ENCODE data around the gene APH1B. TPM values are rescaled to one million over a fixed set of nuclear protein-coding genes. Genes with fewer than 3 reads are reported as not detected.
"Not testable (repeated sequence)": the region's sequence is repeated elsewhere in the genome, so short reads cannot be mapped to it uniquely, and the experiment has no call there.

Gene APH1B
- total and polyA plus RNA-seq, 9 donors: 8.5 to 13.6 (median 10.9) TPM

GRCh38 chr15:63308947-63309346, 31.5 kb downstream of the APH1B start:
- Histone ChIP-seq H3K27me3 (ENCODE audit: control insufficient read depth, insufficient read depth, low read length) (no peaks in the 10 kb centered on the region), H3K27ac (ENCODE audit: low read length) (no peak overlapping the region), H3K4me3 (ENCODE audit: low read length) (no peak overlapping the region), H3K9me3 (replicated peaks; ENCODE audit: control insufficient read depth, low read depth, low read length) (no peaks in the 10 kb centered on the region), H3K4me1 (ENCODE audit: control insufficient read depth, insufficient read depth, low read length) (no peaks in the 10 kb centered on the region), H3K36me3 (ENCODE audit: control insufficient read depth, insufficient read depth, low read length) (peaks cover 9% of the 10 kb centered on the region)
- no peak for DNase-seq
- WGBS (ENCODE audit: insufficient coverage): no CpG with 5 or more reads among the region's 2 CpGs

GRCh38 chr15:63310646-63311045, 33.2 kb downstream of the APH1B start:
- WGBS (ENCODE audit: insufficient coverage): 100% methylated on average over 1 of the region's 3 CpGs
- Histone ChIP-seq H3K9me3 (replicated peaks; ENCODE audit: control insufficient read depth, low read depth, low read length) (no peaks in the 10 kb centered on the region), H3K36me3 (ENCODE audit: control insufficient read depth, insufficient read depth, low read length) (peaks cover 6% of the 10 kb centered on the region), H3K27ac (ENCODE audit: low read length) (no peak overlapping the region), H3K4me1 (ENCODE audit: control insufficient read depth, insufficient read depth, low read length) (no peaks in the 10 kb centered on the region), H3K4me3 (ENCODE audit: low read length) (no peak overlapping the region), H3K27me3 (ENCODE audit: control insufficient read depth, insufficient read depth, low read length) (no peaks in the 10 kb centered on the region)
- no peak for DNase-seq

- H3K4me3 ChIP-seq (ENCODE audit: low read length): no peak overlapping the region
- no peak overlapping the region for H3K27ac ChIP-seq (ENCODE audit: low read length)
- no peaks in the 10 kb centered on the region for H3K27me3 ChIP-seq (ENCODE audit: control insufficient read depth, insufficient read depth, low read length)
- H3K4me1 ChIP-seq (ENCODE audit: control insufficient read depth, insufficient read depth, low read length): no peaks in the 10 kb centered on the region
- no peaks in the 10 kb centered on the region for H3K9me3 ChIP-seq (replicated peaks; ENCODE audit: control insufficient read depth, low read depth, low read length)
- DNase-seq: no peak
- no CpG with 5 or more reads among the region's 1 CpG for WGBS (ENCODE audit: insufficient coverage)
- H3K36me3 ChIP-seq (ENCODE audit: control insufficient read depth, insufficient read depth, low read length): no peaks in the 10 kb centered on the region
These were observed 34.9 kb downstream of the APH1B start for GRCh38 chr15:63312286-63312685.

- H3K9me3 ChIP-seq (replicated peaks; ENCODE audit: control insufficient read depth, low read depth, low read length): no peaks in the 10 kb centered on the region
- H3K4me1 ChIP-seq (ENCODE audit: control insufficient read depth, insufficient read depth, low read length): no peaks in the 10 kb centered on the region
- H3K27ac ChIP-seq (ENCODE audit: low read length): no peak overlapping the region
- no peaks in the 10 kb centered on the region for H3K36me3 ChIP-seq (ENCODE audit: control insufficient read depth, insufficient read depth, low read length)
- 29% methylated on average over 1 of the region's 4 CpGs for WGBS (ENCODE audit: insufficient coverage)
- no peak for DNase-seq
- no peaks in the 10 kb centered on the region for H3K27me3 ChIP-seq (ENCODE audit: control insufficient read depth, insufficient read depth, low read length)
- no peak overlapping the region for H3K4me3 ChIP-seq (ENCODE audit: low read length)
These were observed 36.4 kb downstream of the APH1B start for GRCh38 chr15:63313825-63314224.

GRCh38 chr15:63314409-63314808, 37.0 kb downstream of the APH1B start:
- H3K4me3 ChIP-seq (ENCODE audit: low read length): no peak overlapping the region
- no CpG with 5 or more reads among the region's 2 CpGs for WGBS (ENCODE audit: insufficient coverage)
- no peaks in the 10 kb centered on the region for H3K36me3 ChIP-seq (ENCODE audit: control insufficient read depth, insufficient read depth, low read length)
- H3K9me3 ChIP-seq (replicated peaks; ENCODE audit: control insufficient read depth, low read depth, low read length): no peaks in the 10 kb centered on the region
- no peak overlapping the region for H3K27ac ChIP-seq (ENCODE audit: low read length)
- no peaks in the 10 kb centered on the region for H3K27me3 ChIP-seq (ENCODE audit: control insufficient read depth, insufficient read depth, low read length)
- no peaks in the 10 kb centered on the region for H3K4me1 ChIP-seq (ENCODE audit: control insufficient read depth, insufficient read depth, low read length)
- no peak for DNase-seq

GRCh38 chr15:63318344-63318743, 40.9 kb downstream of the APH1B start:
- Histone ChIP-seq H3K36me3 (ENCODE audit: control insufficient read depth, insufficient read depth, low read length) (no peaks in the 10 kb centered on the region), H3K27ac (ENCODE audit: low read length) (no peak overlapping the region), H3K4me3 (ENCODE audit: low read length) (no peak overlapping the region), H3K9me3 (replicated peaks; ENCODE audit: control insufficient read depth, low read depth, low read length) (no peaks in the 10 kb centered on the region), H3K27me3 (ENCODE audit: control insufficient read depth, insufficient read depth, low read length) (no peaks in the 10 kb centered on the region), H3K4me1 (ENCODE audit: control insufficient read depth, insufficient read depth, low read length) (no peaks in the 10 kb centered on the region)
- no peak for DNase-seq
- WGBS (ENCODE audit: insufficient coverage): 100% methylated on average over 1 of the region's 4 CpGs

GRCh38 chr15:63319065-63319464, 41.7 kb downstream of the APH1B start:
- no peak for DNase-seq
- Histone ChIP-seq H3K4me3 (ENCODE audit: low read length) (no peak overlapping the region), H3K27ac (ENCODE audit: low read length) (no peak overlapping the region), H3K9me3 (replicated peaks; ENCODE audit: control insufficient read depth, low read depth, low read length) (no peaks in the 10 kb centered on the region), H3K4me1 (ENCODE audit: control insufficient read depth, insufficient read depth, low read length) (peaks cover 4% of the 10 kb centered on the region), H3K27me3 (ENCODE audit: control insufficient read depth, insufficient read depth, low read length) (no peaks in the 10 kb centered on the region), H3K36me3 (ENCODE audit: control insufficient read depth, insufficient read depth, low read length) (no peaks in the 10 kb centered on the region)
- WGBS (ENCODE audit: insufficient coverage): no CpG with 5 or more reads among the region's 3 CpGs

GRCh38 chr15:63320446-63320845, 43.0 kb downstream of the APH1B start:
- not testable (repeated sequence) for H3K9me3 ChIP-seq (replicated peaks; ENCODE audit: control insufficient read depth, low read depth, low read length); H3K27me3 ChIP-seq (ENCODE audit: control insufficient read depth, insufficient read depth, low read length); H3K4me3 ChIP-seq (ENCODE audit: low read length); H3K4me1 ChIP-seq (ENCODE audit: control insufficient read depth, insufficient read depth, low read length); H3K36me3 ChIP-seq (ENCODE audit: control insufficient read depth, insufficient read depth, low read length); DNase-seq; H3K27ac ChIP-seq (ENCODE audit: low read length)
- WGBS (ENCODE audit: insufficient coverage): 94% methylated on average over 3 of the region's 10 CpGs

GRCh38 chr15:63320981-63321380, 43.6 kb downstream of the APH1B start:
- not testable (repeated sequence) for H3K36me3 ChIP-seq (ENCODE audit: control insufficient read depth, insufficient read depth, low read length); H3K27ac ChIP-seq (ENCODE audit: low read length); H3K4me3 ChIP-seq (ENCODE audit: low read length); H3K4me1 ChIP-seq (ENCODE audit: control insufficient read depth, insufficient read depth, low read length); DNase-seq; H3K9me3 ChIP-seq (replicated peaks; ENCODE audit: control insufficient read depth, low read depth, low read length); H3K27me3 ChIP-seq (ENCODE audit: control insufficient read depth, insufficient read depth, low read length)
- WGBS (ENCODE audit: insufficient coverage): no CpG with 5 or more reads among the region's 11 CpGs

GRCh38 chr15:63321462-63321861, 44.1 kb downstream of the APH1B start:
- DNase-seq: no peak
- Histone ChIP-seq H3K27me3 (ENCODE audit: control insufficient read depth, insufficient read depth, low read length) (no peaks in the 10 kb centered on the region), H3K4me1 (ENCODE audit: control insufficient read depth, insufficient read depth, low read length) (peaks cover 4% of the 10 kb centered on the region), H3K27ac (ENCODE audit: low read length) (no peak overlapping the region), H3K9me3 (replicated peaks; ENCODE audit: control insufficient read depth, low read depth, low read length) (no peaks in the 10 kb centered on the region), H3K36me3 (ENCODE audit: control insufficient read depth, insufficient read depth, low read length) (no peaks in the 10 kb centered on the region), H3K4me3 (ENCODE audit: low read length) (no peak overlapping the region)
- WGBS (ENCODE audit: insufficient coverage): 91% methylated on average over 24 of the region's 29 CpGs

- H3K4me3 ChIP-seq (ENCODE audit: low read length): no peak overlapping the region
These were observed 45.1 kb downstream of the APH1B start for GRCh38 chr15:63322541-63322940.

More at GRCh38 chr15:63322541-63322940, 45.1 kb downstream of the APH1B start:
- no peaks in the 10 kb centered on the region for H3K36me3 ChIP-seq (ENCODE audit: control insufficient read depth, insufficient read depth, low read length)
- H3K4me1 ChIP-seq (ENCODE audit: control insufficient read depth, insufficient read depth, low read length): peaks cover 4% of the 10 kb centered on the region
- no peak overlapping the region for H3K27ac ChIP-seq (ENCODE audit: low read length)
- H3K9me3 ChIP-seq (replicated peaks; ENCODE audit: control insufficient read depth, low read depth, low read length): no peaks in the 10 kb centered on the region
- DNase-seq: peak; percentile 39
- WGBS (ENCODE audit: insufficient coverage): 9% methylated on average over 4 of the region's 4 CpGs
- H3K27me3 ChIP-seq (ENCODE audit: control insufficient read depth, insufficient read depth, low read length): no peaks in the 10 kb centered on the region
